Measurements from ENCODE around the gene ZPBP2.

GRCh38 chr17:39861235-39861634 is 6.8 kb upstream of the ZPBP2 start:
- TF ChIP-seq EZH2phosphoT487 (IDR thresholded peaks at IDR 0.05; ENCODE audit: borderline replicate concordance) (no peak), CTCF (IDR thresholded peaks at IDR 0.05 in 2 of 3, conservative IDR thresholded peaks at IDR 0.05 in 1 of 3; ENCODE audit: borderline replicate concordance in 1 of 3, insufficient read depth in 1 of 3, low read depth in 2 of 3, low read length in 2 of 3) (no peak), EZH2 (IDR thresholded peaks at IDR 0.05) (no peak), SRF (IDR thresholded peaks at IDR 0.05; ENCODE audit: low read depth) (no peak), POLR2A (IDR thresholded peaks at IDR 0.05; ENCODE audit: borderline replicate concordance, extremely low read depth, insufficient read depth, insufficient read length) (no peak), MAX (IDR thresholded peaks at IDR 0.05) (no peak), SP1 (IDR thresholded peaks at IDR 0.05; ENCODE audit: low read depth) (no peak), JUND (IDR thresholded peaks at IDR 0.05) (no peak), CEBPB (IDR thresholded peaks at IDR 0.05; ENCODE audit: low read depth) (no peak), YY1 (IDR thresholded peaks at IDR 0.05; ENCODE audit: extremely low read depth, insufficient replicate concordance, low read depth, low read length) (no peak), POLR2AphosphoS5 (IDR thresholded peaks at IDR 0.05; ENCODE audit: low read depth, low read length) (no peak), ATF3 (IDR thresholded peaks at IDR 0.05) (no peak), ZNF274 (IDR thresholded peaks at IDR 0.05; ENCODE audit: low read depth, low read length) (no peak), FOSL1 (IDR thresholded peaks at IDR 0.05; ENCODE audit: low read depth) (no peak)

Data from HCT116 (cell line).